HEK293 (cell line): ENCODE results near the gene RPL3.

Experiments
- CTCF ChIP-seq: fragments of 450-650 bp; formaldehyde crosslinking; IDR thresholded peaks from 2 replicates; pipeline ENCODE4 v1.5.1; 2016; ENCODE audit warnings: missing biosample characterization, missing genetic modification characterization
- KLF16 ChIP-seq: fragments of 450-650 bp; formaldehyde crosslinking; IDR thresholded peaks from 2 replicates; pipeline ENCODE4 v1.5.1; 2017; ENCODE audit warnings: missing biosample characterization, missing genetic modification characterization
- TCF7L2 ChIP-seq: IDR thresholded peaks from 2 replicates; pipeline ENCODE4 v1.6.1; 2011; ENCODE audit warnings: low read depth, mild to moderate bottlenecking, inconsistent platforms, low read length, moderate library complexity, borderline replicate concordance
- ZBTB26 ChIP-seq: fragments of 450-650 bp; formaldehyde crosslinking; optimal IDR thresholded peaks from 2 replicates; pipeline ENCODE3; 2016; ENCODE audit warnings: missing biosample characterization, mild to moderate bottlenecking, missing genetic modification characterization
- ZNF184 ChIP-seq: fragments of 450-650 bp; IDR thresholded peaks from 2 replicates; pipeline ENCODE4 v1.5.1; 2018; ENCODE audit warnings: missing biosample characterization, mild to moderate bottlenecking, missing genetic modification characterization
- ZNF558 ChIP-seq: fragments of 450-650 bp; formaldehyde crosslinking; IDR thresholded peaks from 2 replicates; pipeline ENCODE4 v1.5.1; 2016; ENCODE audit warnings: missing biosample characterization, missing genetic modification characterization

GRCh38 chr22:39351689-39352214 lies 32.3 kb upstream of the RPL3 start:
- no peak for TF ChIP-seq TCF7L2
- TF ChIP-seq ZBTB26 (tag by site-specific recombination), result no peak
- TF ChIP-seq CTCF (tag by site-specific recombination), result no peak
- TF ChIP-seq ZNF558 (tag by site-specific recombination), result no peak
- no peak for TF ChIP-seq KLF16 (tag by site-specific recombination)
- no peak for TF ChIP-seq ZNF184 (tag by site-specific recombination)
